Caco-2 (cell line): Measurements from ENCODE around the gene ASTN1. TPM values are rescaled to one million over a fixed set of nuclear protein-coding genes. Genes with fewer than 3 reads are reported as not detected.

Experiments
- BruUV-seq: library from RNA; stranded (reverse); fragments of 400-500 nt; replicated peaks from 2 replicates; lab custom pipeline; 2021; lab: Mats Ljungman, UMichigan
- CTCF ChIA-PET: fragments of 300-600 bp; sonication (Branson Sonifier 250); formaldehyde crosslinking; loops from one replicate; lab custom pipeline; 2022; ENCODE audit warnings: antibody characterized with exemption; lab: Charles Lee
- POLR2A ChIA-PET: fragments of 300-600 bp; sonication (Branson Sonifier 250); formaldehyde crosslinking; loops from one replicate; lab custom pipeline; 2022; ENCODE audit warnings: antibody characterized with exemption; lab: Charles Lee
- DNase-seq, 2 experiments: peaks; one replicate each; pipeline versions ENCODE4 v3.0.0 to v3.0.0-alpha.2; 2020 to 2022
- H3K27me3 ChIP-seq: replicated peaks from 2 replicates; pipeline ENCODE4 v1.6.0; 2011; ENCODE audit warnings: low read length; ENCODE audit not compliant: control insufficient read depth, insufficient read depth
- H3K36me3 ChIP-seq: 2 replicates; pipeline ENCODE4 v1.5.1; 2011; ENCODE audit warnings: low read length; ENCODE audit not compliant: control insufficient read depth, insufficient read depth
- H3K4me1 ChIP-seq: fragments of 250-450 bp; sonication (Bioruptor Pico); 2 replicates; pipeline ENCODE4 v1.5.1; 2020; ENCODE audit warnings: mild to moderate bottlenecking
- H3K4me3 ChIP-seq: 2 replicates; pipeline ENCODE4 v1.5.1; 2011; ENCODE audit warnings: low read depth, mild to moderate bottlenecking, control low read depth, low read length
- H3K9me3 ChIP-seq: fragments of 250-450 bp; sonication (Bioruptor Pico); 2 replicates; pipeline ENCODE4 v1.5.1; 2020; ENCODE audit warnings: mild to moderate bottlenecking, moderate library complexity
- H3K27ac Mint-ChIP-seq: one replicate; pipeline ENCODE4 v1.8.0; 2022; ENCODE audit warnings: mixed read lengths; ENCODE audit not compliant: unreplicated experiment
- H3K27me3 Mint-ChIP-seq: one replicate; pipeline ENCODE4 v1.8.0; 2022; ENCODE audit warnings: mixed read lengths; ENCODE audit not compliant: insufficient read depth, unreplicated experiment
- H3K36me3 Mint-ChIP-seq: one replicate; pipeline ENCODE4 v1.8.0; 2022; ENCODE audit warnings: mild to moderate bottlenecking, mixed read lengths; ENCODE audit not compliant: insufficient read depth, unreplicated experiment
- H3K4me1 Mint-ChIP-seq: one replicate; pipeline ENCODE4 v1.8.0; 2022; ENCODE audit warnings: low read depth, mixed read lengths; ENCODE audit not compliant: unreplicated experiment
- H3K4me3 Mint-ChIP-seq: one replicate; pipeline ENCODE4 v1.8.0; 2022; ENCODE audit warnings: mild to moderate bottlenecking, moderate library complexity, mixed read lengths; ENCODE audit not compliant: unreplicated experiment
- H3K9me3 Mint-ChIP-seq: one replicate; pipeline ENCODE4 v1.8.0; 2022; ENCODE audit warnings: mixed read lengths; ENCODE audit not compliant: unreplicated experiment
- intact Hi-C: fragments of 100-400 bp; cut with micrococcal nuclease; formaldehyde crosslinking; loops from one replicate; pipeline ENCODE4 v1.10.0; 2022; ENCODE audit not compliant: unreplicated experiment
- total RNA-seq: library from RNA; stranded (reverse); gene quantifications from 2 replicates; pipeline ENCODE4 v1.2.3, GENCODE V29; 2022
- TF ChIP-seq, protein P1 (sequence below), 2 experiments: fragments of 200-600 bp in 1 of 2; IDR thresholded peaks; 1 replicate in 1 of 2; 2 replicates in 1 of 2; pipeline versions ENCODE4 v1.5.1 to v1.8.0; 2011 to 2022; ENCODE audit warnings: antibody characterized with exemption in 1 of 2, control low read depth in 1 of 2, inconsistent platforms in 1 of 2, low read depth in 1 of 2, low read length in 1 of 2, mild to moderate bottlenecking in 1 of 2, moderate library complexity in 1 of 2; ENCODE audit not compliant: insufficient read depth in 1 of 2, severe bottlenecking in 1 of 2, unreplicated experiment in 1 of 2

ASTN1 gene
- total RNA-seq, 1 experiment from 2014 or later, result not detected

GRCh38 chr1:177032434-177032833 is 132.1 kb downstream of the ASTN1 start:
- Mint-ChIP-seq H3K36me3 (no peaks in the 10 kb centered on the region), H3K9me3 (no peaks in the 10 kb centered on the region), H3K27me3 (peaks cover 11% of the 10 kb centered on the region), H3K4me1 (no peaks in the 10 kb centered on the region), H3K4me3 (no peak overlapping the region), H3K27ac (no peak overlapping the region)
- CTCF ChIA-PET, result no interaction called here
- intact Hi-C loops, result loop anchor here (10.0 kb wide), 1 partner anchor 152 kb away; no protein-coding TSS in a partner anchor
- Histone ChIP-seq H3K36me3 (no peaks in the 10 kb centered on the region), H3K4me1 (no peaks in the 10 kb centered on the region), H3K27me3 (no peaks in the 10 kb centered on the region), H3K4me3 (no peak overlapping the region), H3K9me3 (no peaks in the 10 kb centered on the region)
- no TSS peak for BruUV-seq
- DNase-seq, result no peak
- POLR2A ChIA-PET, result no interaction called here
- TF ChIP-seq, protein P1, sequence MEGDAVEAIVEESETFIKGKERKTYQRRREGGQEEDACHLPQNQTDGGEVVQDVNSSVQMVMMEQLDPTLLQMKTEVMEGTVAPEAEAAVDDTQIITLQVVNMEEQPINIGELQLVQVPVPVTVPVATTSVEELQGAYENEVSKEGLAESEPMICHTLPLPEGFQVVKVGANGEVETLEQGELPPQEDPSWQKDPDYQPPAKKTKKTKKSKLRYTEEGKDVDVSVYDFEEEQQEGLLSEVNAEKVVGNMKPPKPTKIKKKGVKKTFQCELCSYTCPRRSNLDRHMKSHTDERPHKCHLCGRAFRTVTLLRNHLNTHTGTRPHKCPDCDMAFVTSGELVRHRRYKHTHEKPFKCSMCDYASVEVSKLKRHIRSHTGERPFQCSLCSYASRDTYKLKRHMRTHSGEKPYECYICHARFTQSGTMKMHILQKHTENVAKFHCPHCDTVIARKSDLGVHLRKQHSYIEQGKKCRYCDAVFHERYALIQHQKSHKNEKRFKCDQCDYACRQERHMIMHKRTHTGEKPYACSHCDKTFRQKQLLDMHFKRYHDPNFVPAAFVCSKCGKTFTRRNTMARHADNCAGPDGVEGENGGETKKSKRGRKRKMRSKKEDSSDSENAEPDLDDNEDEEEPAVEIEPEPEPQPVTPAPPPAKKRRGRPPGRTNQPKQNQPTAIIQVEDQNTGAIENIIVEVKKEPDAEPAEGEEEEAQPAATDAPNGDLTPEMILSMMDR (IDR thresholded peaks at IDR 0.05; ENCODE audit: insufficient read depth in 1 of 2, low read depth in 1 of 2, low read length in 1 of 2, severe bottlenecking in 1 of 2, unreplicated experiment in 1 of 2), result no peak

- BruUV-seq, result no TSS peak
- no peaks in the 10 kb centered on the region for H3K4me1 ChIP-seq
- POLR2A ChIA-PET, result no interaction called here
- H3K9me3 ChIP-seq, result no peaks in the 10 kb centered on the region
- TF ChIP-seq, protein P1 (IDR thresholded peaks at IDR 0.05; ENCODE audit: insufficient read depth in 1 of 2, low read depth in 1 of 2, low read length in 1 of 2, severe bottlenecking in 1 of 2, unreplicated experiment in 1 of 2), result no peak
- CTCF ChIA-PET, result no interaction called here
- Mint-ChIP-seq H3K36me3 (no peaks in the 10 kb centered on the region), H3K4me1 (no peaks in the 10 kb centered on the region), H3K9me3 (no peaks in the 10 kb centered on the region), H3K27ac (no peak overlapping the region), H3K4me3 (no peak overlapping the region), H3K27me3 (peaks cover 17% of the 10 kb centered on the region)
- no peak for DNase-seq
- intact Hi-C loops, result no loop called here
- no peaks in the 10 kb centered on the region for H3K36me3 ChIP-seq
- H3K27me3 ChIP-seq, result no peaks in the 10 kb centered on the region
- H3K4me3 ChIP-seq, result no peak overlapping the region
Measured at GRCh38 chr1:177024623-177025022, 139.9 kb downstream of the ASTN1 start.

- Histone ChIP-seq H3K4me3 (no peak overlapping the region), H3K36me3 (no peaks in the 10 kb centered on the region), H3K9me3 (no peaks in the 10 kb centered on the region), H3K4me1 (no peaks in the 10 kb centered on the region), H3K27me3 (no peaks in the 10 kb centered on the region)
- BruUV-seq, result no TSS peak
- H3K36me3 Mint-ChIP-seq, result no peaks in the 10 kb centered on the region
- no peak overlapping the region for H3K4me3 Mint-ChIP-seq
- CTCF ChIA-PET, result no interaction called here
- no peak for DNase-seq
- no peaks in the 10 kb centered on the region for H3K4me1 Mint-ChIP-seq
- intact Hi-C loops, result no loop called here
- no peak overlapping the region for H3K27ac Mint-ChIP-seq
- TF ChIP-seq, protein P1 (IDR thresholded peaks at IDR 0.05; ENCODE audit: insufficient read depth in 1 of 2, low read depth in 1 of 2, low read length in 1 of 2, severe bottlenecking in 1 of 2, unreplicated experiment in 1 of 2), result no peak
- POLR2A ChIA-PET, result no interaction called here
- H3K27me3 Mint-ChIP-seq, result peaks cover 14% of the 10 kb centered on the region
- H3K9me3 Mint-ChIP-seq, result no peaks in the 10 kb centered on the region
Measured at GRCh38 chr1:177023726-177024125, 140.8 kb downstream of the ASTN1 start.
